Heart right ventricle (tissue), 16 donors: ENCODE results near the gene CCDC69. TPM values are rescaled to one million over a fixed set of nuclear protein-coding genes. Genes with fewer than 3 reads are reported as not detected.
"Not testable (repeated sequence)": the region's sequence is repeated elsewhere in the genome, so short reads cannot be mapped to it uniquely, and the experiment has no call there.

Experiments used
- ATAC-seq, 8 donors: fragments of 200-7000 bp; cut with Tn5 transposase; one replicate each; pipeline ENCODE4 v1.9.1; 2020; ENCODE audit warnings: mild to moderate bottlenecking in 8 of 8, moderate library complexity in 8 of 8, moderate number of reproducible peaks in 1 of 8
- DNase-seq, 2 donors: peaks; one replicate each; pipeline ENCODE4 v3.0.0-alpha.2; 2020
- H3K27ac ChIP-seq, 10 donors: fragments of 200-600 bp; sonication (generic) in 2 of 10; one replicate each; pipeline versions ENCODE4 v1.5.0 to v1.8.0; 2020 to 2022; ENCODE audit warnings: mild to moderate bottlenecking in 3 of 10
- H3K27me3 ChIP-seq, 7 donors: fragments of 200-600 bp; one replicate each; pipeline ENCODE4 v1.8.0; 2021 to 2022; ENCODE audit warnings: mild to moderate bottlenecking in 2 of 7
- H3K36me3 ChIP-seq, 9 donors: fragments of 200-600 bp; sonication (generic) in 1 of 9; one replicate each; pipeline versions ENCODE4 v1.5.0 to v1.8.0; 2020 to 2022; ENCODE audit warnings: mild to moderate bottlenecking in 2 of 9
- H3K4me1 ChIP-seq, 9 donors: fragments of 200-600 bp; sonication (generic) in 1 of 9; one replicate each; pipeline versions ENCODE4 v1.5.0 to v1.8.0; 2020 to 2022; ENCODE audit warnings: mild to moderate bottlenecking in 4 of 9
- H3K4me3 ChIP-seq, 10 donors: fragments of 200-600 bp; sonication (generic) in 2 of 10; one replicate each; pipeline versions ENCODE4 v1.5.0 to v1.8.0; 2020 to 2022; ENCODE audit warnings: mild to moderate bottlenecking in 7 of 10, moderate library complexity in 2 of 10
- H3K9me3 ChIP-seq, 11 donors: fragments of 200-600 bp in 10 of 11; sonication (generic) in 2 of 11; one replicate each; pipeline versions ENCODE4 v1.5.0 to v1.8.0; 2013 to 2022; ENCODE audit warnings: mild to moderate bottlenecking in 2 of 11, control low read depth in 1 of 11, moderate library complexity in 1 of 11
- WGBS, 2 donors: extraction: QIAGEN DNeasy Blood & Tissue Kit; methylation state at CpG; one replicate each; pipeline ENCODE4 v1.1.7; 2013; ENCODE audit warnings: inconsistent platforms in 1 of 2; 5-methylcytosine and 5-hydroxymethylcytosine counted together
- intact Hi-C, 10 donors: fragments of 100-400 bp; cut with DNase I; formaldehyde crosslinking; loops; one replicate each; pipeline versions ENCODE4 v1.11.1 to v1.14.2; 2022
- polyA plus RNA-seq, 2 donors: library from polyadenylated mRNA; stranded (reverse); fragments of 200-250 nt; gene quantifications; one replicate each; pipeline ENCODE4 v1.2.3, GENCODE V29; 2013
- total RNA-seq, 10 donors: library from RNA; stranded (reverse); fragmentation: NEBNext Ultra II Directional in 3 of 10; extraction: Animal tissue kit (Norgen Biotek cat#: 25700) in 3 of 10; gene quantifications; one replicate each; pipeline versions ENCODE4 v1.2.1 to v1.2.4, GENCODE V29; 2021 to 2023
- TF ChIP-seq, protein P1 (sequence below), 9 donors: fragments of 200-600 bp; sonication (generic) in 2 of 9; IDR thresholded peaks; one replicate each; pipeline versions ENCODE4 v1.5.0 to v1.8.0; 2021 to 2022; ENCODE audit warnings: antibody characterized with exemption in 9 of 9, mild to moderate bottlenecking in 5 of 9, moderate library complexity in 1 of 9
- donor health status: Arrhythmogenic right ventricular cardiomyopathy.
- donor health status: ischemic (EF 13 %, LVEDD 7.1; RV severe dilation, severe dysfunction).
- donor health status: healthy with polysubstance abuse.
- donor health status: DM: no; HTN: yes; CAD: no.
- donor health status: DM: no; HTN: no; CAD: no.
- donor health status: ischemic (EF 25% LVEDD 6.9; RV normal size, moderate dysfunction).
- donor health status: ischemic (EF 25% LVEDD 5.7; RV mildly dilated, moderate dysfunction).
- donor health status: healthy.
- donor health status: DM: yes; HTN: yes; CAD: no.
- donor health status: Ischemic cardiomyopathy.
- donor health status: ischemic (EF 35%, LVEDD 5.7; RV mildly dilated, moderate dysfunction).
- donor health status: nonischemic (EF 11% LVEDD 7.7; RV severe dilation, severe dysfunction).
- donor health status: DM: yes; HTN: yes; CAD: no.
- donor health status: PGD.
- donor health status: ischemic (EF 29% LVEDD 5.4; RV normal size, mild dysfunction).
- donor health status: nonischemic (EF 23%, LVEDD 6.1; RV moderate dilation, normal function).

The CCDC69 gene
- total and polyA plus RNA-seq, 12 donors, result 50.8 to 191 (median 104) TPM

DNA sequence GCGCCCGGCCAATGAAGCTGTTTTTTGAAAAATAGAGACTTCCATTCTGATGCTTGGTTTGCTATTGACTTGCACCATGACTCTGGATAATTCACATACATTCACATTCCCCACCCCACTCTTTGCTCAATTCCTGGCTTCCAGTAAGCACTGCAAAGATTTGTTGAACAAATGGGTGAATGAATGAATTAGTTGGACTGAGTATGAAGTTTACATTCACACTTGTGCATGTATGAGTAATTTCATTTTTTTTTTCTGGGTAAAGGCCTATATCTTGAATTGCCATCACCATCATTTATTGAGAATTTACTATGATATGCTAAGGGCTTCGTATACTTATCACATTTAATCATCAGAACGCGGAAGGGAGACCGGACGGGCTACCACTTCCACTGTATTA, 13.8 kb upstream of the CCDC69 start:
- Histone ChIP-seq H3K27ac (peak overlapping the region; percentile 18 to 93 (median 81)), H3K27me3 (no peaks in the 10 kb centered on the region), H3K4me3 (peak overlapping the region in 6 of 10 donors; percentile 8 to 41 (median 38)), H3K4me1 (peaks cover 15 to 50% (median 39%) of the 10 kb centered on the region in 9 donors), H3K9me3 (no peaks in the 10 kb centered on the region), H3K36me3 (no peaks in the 10 kb centered on the region)
- DNase-seq, result no peak
- intact Hi-C loops, result loop anchor here in 9 of 10 donors (2.0 to 10.0 kb wide), 16 partner anchors 15 to 235 kb away; partner anchors contain the start of gene ANXA6 (in 1 of the 9)
- WGBS, 2 donors, result 56% methylated on average over 7 of the region's 7 CpGs
- no peak for ATAC-seq
- TF ChIP-seq, protein P1, sequence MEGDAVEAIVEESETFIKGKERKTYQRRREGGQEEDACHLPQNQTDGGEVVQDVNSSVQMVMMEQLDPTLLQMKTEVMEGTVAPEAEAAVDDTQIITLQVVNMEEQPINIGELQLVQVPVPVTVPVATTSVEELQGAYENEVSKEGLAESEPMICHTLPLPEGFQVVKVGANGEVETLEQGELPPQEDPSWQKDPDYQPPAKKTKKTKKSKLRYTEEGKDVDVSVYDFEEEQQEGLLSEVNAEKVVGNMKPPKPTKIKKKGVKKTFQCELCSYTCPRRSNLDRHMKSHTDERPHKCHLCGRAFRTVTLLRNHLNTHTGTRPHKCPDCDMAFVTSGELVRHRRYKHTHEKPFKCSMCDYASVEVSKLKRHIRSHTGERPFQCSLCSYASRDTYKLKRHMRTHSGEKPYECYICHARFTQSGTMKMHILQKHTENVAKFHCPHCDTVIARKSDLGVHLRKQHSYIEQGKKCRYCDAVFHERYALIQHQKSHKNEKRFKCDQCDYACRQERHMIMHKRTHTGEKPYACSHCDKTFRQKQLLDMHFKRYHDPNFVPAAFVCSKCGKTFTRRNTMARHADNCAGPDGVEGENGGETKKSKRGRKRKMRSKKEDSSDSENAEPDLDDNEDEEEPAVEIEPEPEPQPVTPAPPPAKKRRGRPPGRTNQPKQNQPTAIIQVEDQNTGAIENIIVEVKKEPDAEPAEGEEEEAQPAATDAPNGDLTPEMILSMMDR (IDR thresholded peaks at IDR 0.05), result no peak

DNA sequence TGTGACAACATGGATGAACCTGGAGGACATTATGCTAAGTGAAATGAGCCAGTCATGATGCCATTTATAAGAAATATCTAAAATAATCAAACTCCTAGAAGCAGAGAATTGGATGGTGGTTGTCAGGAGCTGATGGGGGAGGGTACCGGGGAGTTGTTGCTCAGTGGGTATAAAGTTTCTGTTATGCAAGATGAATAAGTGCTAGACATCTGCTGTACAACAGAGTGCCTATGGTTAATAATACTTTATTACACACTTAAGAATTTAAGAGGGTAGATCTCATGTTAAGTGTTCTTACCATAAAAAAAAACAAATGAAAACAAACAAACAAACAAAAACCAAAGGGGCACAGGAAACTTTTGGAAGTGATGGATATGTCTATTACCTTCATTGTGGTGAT, 13.0 kb upstream of the CCDC69 start:
- TF ChIP-seq, protein P1 (IDR thresholded peaks at IDR 0.05), result no peak
- H3K27me3 ChIP-seq, result no peaks in the 10 kb centered on the region
- no peaks in the 10 kb centered on the region for H3K36me3 ChIP-seq
- intact Hi-C loops, result loop anchor here in 9 of 10 donors (5.0 to 10.0 kb wide), 10 partner anchors 62 to 235 kb away; partner anchors contain the start of gene ANXA6 (in 1 of the 9)
- no peak overlapping the region for H3K4me3 ChIP-seq
- H3K9me3 ChIP-seq, result no peaks in the 10 kb centered on the region
- ATAC-seq (no peak), DNase-seq (no peak)
- peak overlapping the region in 2 of 10 donors; percentile 86 to 88 for H3K27ac ChIP-seq
- H3K4me1 ChIP-seq, result peaks cover 15 to 47% (median 39%) of the 10 kb centered on the region in 9 donors
- WGBS, 2 donors, result 92 to 94% methylated on average over 1 of the region's 1 CpG

DNA sequence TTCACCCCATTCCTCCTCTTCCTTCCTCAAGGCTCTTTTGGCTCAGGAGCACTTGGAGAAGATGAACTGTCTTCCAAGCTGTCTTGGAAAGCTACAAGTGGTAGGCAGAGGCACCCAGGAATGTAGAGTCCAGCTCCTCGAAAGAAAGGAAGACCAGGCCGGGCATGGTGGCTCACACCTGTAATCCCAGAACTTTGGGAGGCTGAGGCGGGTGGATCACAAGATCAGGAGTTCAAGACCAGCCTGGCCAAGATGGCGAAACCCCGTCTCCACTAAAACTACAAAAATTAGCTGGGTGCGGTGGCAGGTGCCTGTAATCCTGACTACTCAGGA, 11.3 kb upstream of the CCDC69 start:
- intact Hi-C loops, result loop anchor here in 9 of 10 donors (5.0 to 10.0 kb wide), 10 partner anchors 60 to 233 kb away; partner anchors contain the start of gene ANXA6 (in 1 of the 9)
- not testable (repeated sequence) for H3K27me3 ChIP-seq, ATAC-seq, H3K9me3 ChIP-seq, DNase-seq, H3K36me3 ChIP-seq
- H3K4me3 ChIP-seq, result peak overlapping the region in 5 of 10 donors; percentile 10 to 31 (median 23)
- 94 to 96% methylated on average over 6 of the region's 6 CpGs for WGBS, 2 donors
- peaks cover 15 to 53% (median 38%) of the 10 kb centered on the region in 9 donors for H3K4me1 ChIP-seq
- peak overlapping the region in 9 of 10 donors; percentile 56 to 86 (median 78) for H3K27ac ChIP-seq

DNA sequence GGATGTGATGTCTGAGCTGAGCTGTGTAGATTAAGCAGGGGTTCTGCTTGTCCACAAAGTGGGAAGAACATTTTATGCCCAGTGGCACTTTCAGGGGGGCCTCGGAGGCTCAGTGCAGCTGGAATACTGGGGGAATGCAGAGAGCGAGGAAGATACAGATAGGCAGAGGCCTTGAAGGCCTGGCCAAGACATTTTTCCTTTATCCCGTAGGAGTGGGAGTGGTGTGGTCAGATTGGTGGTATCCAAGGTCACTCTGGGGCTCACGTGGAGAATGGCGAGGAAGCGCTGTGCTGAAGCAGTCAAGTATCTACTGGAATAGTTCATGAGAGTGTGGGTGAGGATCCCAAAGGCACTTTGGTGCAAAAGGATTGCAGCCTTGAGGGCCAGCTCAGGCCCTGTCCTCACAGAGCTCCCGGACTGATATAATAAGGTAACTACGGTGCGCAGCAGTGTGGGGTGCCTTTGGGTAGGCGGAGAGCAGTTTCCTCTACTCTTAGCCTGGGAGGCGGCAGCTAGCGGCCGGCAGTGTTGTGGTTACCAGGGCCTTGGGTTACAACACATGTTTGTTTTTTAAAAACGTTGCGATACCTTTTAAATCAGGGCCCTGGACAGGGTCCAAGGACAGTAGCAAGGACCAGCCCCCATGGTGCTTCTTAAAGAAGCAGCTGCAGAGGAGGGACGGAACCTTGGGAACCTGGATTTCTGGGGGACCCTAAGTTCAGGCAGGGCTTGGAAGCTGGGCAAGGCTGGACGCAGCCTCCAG, 10.8 kb upstream of the CCDC69 start:
- Histone ChIP-seq H3K36me3 (no peaks in the 10 kb centered on the region), H3K4me3 (peak overlapping the region in 5 of 10 donors; percentile 10 to 31 (median 23)), H3K27ac (peak overlapping the region; percentile 14 to 86 (median 78)), H3K9me3 (no peaks in the 10 kb centered on the region), H3K4me1 (peaks cover 15 to 56% (median 38%) of the 10 kb centered on the region in 9 donors), H3K27me3 (no peaks in the 10 kb centered on the region)
- WGBS, 2 donors, result 12 to 13% methylated on average over 17 of the region's 17 CpGs
- TF ChIP-seq, protein P1 (IDR thresholded peaks at IDR 0.05), result no peak
- DNase-seq (peak; percentile 70 to 79), ATAC-seq (peak; percentile 63 to 85 (median 74))
- intact Hi-C loops, result loop anchor here in 9 of 10 donors (5.0 to 10.0 kb wide), 10 partner anchors 60 to 232 kb away; partner anchors contain the start of gene ANXA6 (in 1 of the 9)
